ENCODE results near the gene DNAJC11.
"Not testable (repeated sequence)": the region's sequence is repeated elsewhere in the genome, so short reads cannot be mapped to it uniquely, and the experiment has no call there.

DNAJC11 gene

DNA sequence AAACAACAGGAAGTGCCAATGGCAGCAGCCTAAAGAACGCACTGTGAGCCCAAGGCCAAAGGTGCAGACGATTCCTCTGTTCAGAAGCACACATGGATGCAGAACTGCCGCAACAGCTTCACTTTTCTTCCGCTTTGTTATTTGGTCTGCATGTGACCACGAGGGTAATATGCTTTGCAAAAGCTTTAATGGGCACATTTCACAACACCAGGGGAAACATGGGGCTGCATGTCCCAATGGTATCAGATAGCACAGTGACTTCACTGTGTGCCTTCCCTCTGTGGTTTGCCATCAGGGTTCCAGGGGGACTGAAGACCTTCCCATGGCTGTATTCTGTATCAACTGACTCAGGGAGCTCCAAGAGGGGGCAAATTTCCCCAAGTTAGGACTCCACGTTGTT, 48.6 kb downstream of the DNAJC11 start:
- Histone ChIP-seq H3K79me2 (no peaks in the 10 kb centered on the region), H3K36me3 (ENCODE audit: control insufficient read depth, insufficient read depth, low read length) (no peaks in the 10 kb centered on the region), H2AFZ (no peak overlapping the region), H3K27me3 (ENCODE audit: control insufficient read depth, insufficient read depth, low read length) (no peaks in the 10 kb centered on the region), H3K4me1 (no peaks in the 10 kb centered on the region), H3K4me2 (ENCODE audit: low read length) (no peak overlapping the region), H3K27ac (no peak overlapping the region), H3K9me3 (ENCODE audit: control insufficient read depth, low read length) (no peaks in the 10 kb centered on the region), H3K9ac (no peak overlapping the region), H3K4me3 (ENCODE audit: low read depth, low read length) (no peak overlapping the region)
- TF ChIP-seq, protein P1, sequence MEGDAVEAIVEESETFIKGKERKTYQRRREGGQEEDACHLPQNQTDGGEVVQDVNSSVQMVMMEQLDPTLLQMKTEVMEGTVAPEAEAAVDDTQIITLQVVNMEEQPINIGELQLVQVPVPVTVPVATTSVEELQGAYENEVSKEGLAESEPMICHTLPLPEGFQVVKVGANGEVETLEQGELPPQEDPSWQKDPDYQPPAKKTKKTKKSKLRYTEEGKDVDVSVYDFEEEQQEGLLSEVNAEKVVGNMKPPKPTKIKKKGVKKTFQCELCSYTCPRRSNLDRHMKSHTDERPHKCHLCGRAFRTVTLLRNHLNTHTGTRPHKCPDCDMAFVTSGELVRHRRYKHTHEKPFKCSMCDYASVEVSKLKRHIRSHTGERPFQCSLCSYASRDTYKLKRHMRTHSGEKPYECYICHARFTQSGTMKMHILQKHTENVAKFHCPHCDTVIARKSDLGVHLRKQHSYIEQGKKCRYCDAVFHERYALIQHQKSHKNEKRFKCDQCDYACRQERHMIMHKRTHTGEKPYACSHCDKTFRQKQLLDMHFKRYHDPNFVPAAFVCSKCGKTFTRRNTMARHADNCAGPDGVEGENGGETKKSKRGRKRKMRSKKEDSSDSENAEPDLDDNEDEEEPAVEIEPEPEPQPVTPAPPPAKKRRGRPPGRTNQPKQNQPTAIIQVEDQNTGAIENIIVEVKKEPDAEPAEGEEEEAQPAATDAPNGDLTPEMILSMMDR (IDR thresholded peaks at IDR 0.05), result no peak

DNA sequence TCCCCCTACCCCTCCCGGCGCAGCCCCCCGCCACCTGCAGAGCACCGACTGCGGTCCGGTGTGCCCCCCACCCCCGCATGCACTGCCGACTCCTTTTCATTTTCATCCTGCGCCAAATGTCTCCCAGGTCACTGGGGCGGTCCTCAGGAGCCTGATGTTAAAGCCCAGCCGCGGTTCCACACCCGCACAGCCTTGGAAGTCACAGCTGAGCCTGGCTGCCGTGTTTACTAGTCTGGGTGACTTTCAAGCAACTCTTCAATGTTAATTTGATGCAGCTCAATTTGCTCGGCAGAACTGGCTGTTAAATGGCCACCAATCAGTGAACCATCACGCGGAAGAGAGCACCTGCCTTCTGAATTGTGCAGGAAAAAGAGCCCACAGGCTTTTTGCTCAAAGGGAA, 49.7 kb downstream of the DNAJC11 start:
- no peak overlapping the region for H3K4me2 ChIP-seq (ENCODE audit: low read length)
- H3K4me3 ChIP-seq (ENCODE audit: low read depth, low read length), result no peak overlapping the region
- H3K4me1 ChIP-seq, result no peaks in the 10 kb centered on the region
- no peaks in the 10 kb centered on the region for H3K36me3 ChIP-seq (ENCODE audit: control insufficient read depth, insufficient read depth, low read length)
- H3K27me3 ChIP-seq (ENCODE audit: control insufficient read depth, insufficient read depth, low read length), result no peaks in the 10 kb centered on the region
- no peak overlapping the region for H2AFZ ChIP-seq
- H3K27ac ChIP-seq, result no peak overlapping the region
- H3K9ac ChIP-seq, result no peak overlapping the region
- H3K9me3 ChIP-seq (ENCODE audit: control insufficient read depth, low read length), result no peaks in the 10 kb centered on the region
- TF ChIP-seq, protein P1 (IDR thresholded peaks at IDR 0.05), result no peak
- no peaks in the 10 kb centered on the region for H3K79me2 ChIP-seq

DNA sequence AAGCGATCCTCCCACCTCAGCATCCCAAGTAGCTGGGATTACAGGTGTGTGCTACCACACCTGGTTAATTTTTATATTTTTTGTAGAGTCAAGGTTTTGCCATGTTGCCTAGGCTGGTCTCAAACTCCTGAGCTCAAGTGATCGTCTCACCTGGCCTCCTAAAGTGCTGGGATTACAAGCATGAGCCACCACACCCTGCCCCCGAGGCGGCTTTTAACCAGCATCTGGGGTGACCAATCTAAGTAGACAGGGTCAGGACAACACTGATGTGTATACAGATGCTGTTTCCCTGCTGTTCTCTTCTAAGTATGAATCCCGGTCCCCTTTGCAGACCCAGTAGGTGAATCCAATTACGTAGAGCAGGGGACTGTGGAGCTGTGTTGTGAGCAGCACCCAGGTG, 53.1 kb downstream of the DNAJC11 start:
- Histone ChIP-seq H3K4me2 (ENCODE audit: low read length) (no peak overlapping the region), H3K9ac (no peak overlapping the region), H3K27me3 (ENCODE audit: control insufficient read depth, insufficient read depth, low read length) (no peaks in the 10 kb centered on the region), H3K79me2 (no peaks in the 10 kb centered on the region), H3K27ac (no peak overlapping the region), H3K4me3 (ENCODE audit: low read depth, low read length) (no peak overlapping the region), H3K9me3 (ENCODE audit: control insufficient read depth, low read length) (no peaks in the 10 kb centered on the region), H3K4me1 (no peaks in the 10 kb centered on the region), H2AFZ (no peak overlapping the region), H3K36me3 (ENCODE audit: control insufficient read depth, insufficient read depth, low read length) (no peaks in the 10 kb centered on the region)
- TF ChIP-seq, protein P1 (IDR thresholded peaks at IDR 0.05), result no peak

DNA sequence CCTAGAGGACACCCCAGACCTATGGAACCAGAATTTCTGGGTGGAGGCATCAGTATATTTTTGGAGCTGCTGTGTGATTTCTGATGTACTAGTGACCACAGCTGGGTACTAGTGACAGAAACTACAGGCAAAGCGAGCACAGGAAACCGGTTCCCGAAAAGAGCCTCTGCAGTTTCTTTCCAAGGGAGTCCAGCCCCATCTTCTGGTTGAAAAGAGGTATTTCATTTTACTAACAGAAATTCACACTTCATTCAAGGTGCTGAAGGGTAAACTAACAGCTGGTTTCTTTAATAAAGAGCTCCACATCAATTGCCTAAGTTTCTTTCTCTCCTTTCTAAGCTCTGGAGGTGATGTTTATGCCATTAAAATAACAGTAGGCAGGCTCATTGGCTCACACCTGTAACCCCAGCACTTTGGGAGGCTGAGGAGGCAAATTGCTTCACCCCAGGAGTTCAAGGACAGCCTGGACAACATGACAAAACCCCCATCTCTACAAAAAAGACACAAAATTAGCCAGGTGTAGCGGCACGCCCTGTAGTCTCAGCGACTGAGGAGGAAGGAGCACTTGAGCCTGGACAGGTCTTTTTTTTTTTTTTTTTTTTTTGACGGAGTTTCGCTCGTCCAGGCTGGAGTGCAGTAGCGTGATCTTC, 55.0 kb downstream of the DNAJC11 start:
- Histone ChIP-seq H3K27ac (no peak overlapping the region), H3K4me2 (ENCODE audit: low read length) (no peak overlapping the region), H3K4me3 (ENCODE audit: low read depth, low read length) (no peak overlapping the region), H2AFZ (no peak overlapping the region), H3K9ac (no peak overlapping the region), H3K4me1 (no peaks in the 10 kb centered on the region), H3K27me3 (ENCODE audit: control insufficient read depth, insufficient read depth, low read length) (no peaks in the 10 kb centered on the region), H3K79me2 (no peaks in the 10 kb centered on the region), H3K9me3 (ENCODE audit: control insufficient read depth, low read length) (no peaks in the 10 kb centered on the region), H3K36me3 (ENCODE audit: control insufficient read depth, insufficient read depth, low read length) (no peaks in the 10 kb centered on the region)
- TF ChIP-seq, protein P1 (IDR thresholded peaks at IDR 0.05), result peak; percentile 55

DNA sequence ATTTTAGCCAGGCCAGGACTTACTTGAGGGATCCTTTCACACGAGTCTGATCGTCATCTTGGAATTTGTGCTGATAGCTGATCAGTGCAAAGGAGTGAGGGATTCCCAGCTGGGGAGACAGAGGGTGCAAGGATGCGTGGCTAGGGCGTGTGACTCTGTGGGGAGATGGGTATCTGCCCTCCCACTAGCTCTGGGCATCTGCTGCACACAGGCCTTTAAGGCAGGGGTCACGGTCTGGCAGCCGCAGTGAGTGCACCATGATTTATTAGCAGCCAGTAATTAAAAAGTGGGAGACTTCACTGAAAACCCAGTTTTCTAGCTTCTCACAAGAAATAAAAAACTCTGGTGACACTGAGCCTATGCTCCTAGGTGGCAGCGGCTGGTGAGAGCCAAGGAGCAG, 56.6 kb downstream of the DNAJC11 start:
- Histone ChIP-seq H3K4me3 (ENCODE audit: low read depth, low read length) (no peak overlapping the region), H3K9me3 (ENCODE audit: control insufficient read depth, low read length) (no peaks in the 10 kb centered on the region), H3K4me2 (ENCODE audit: low read length) (no peak overlapping the region), H3K4me1 (no peaks in the 10 kb centered on the region), H3K27ac (no peak overlapping the region), H2AFZ (no peak overlapping the region), H3K27me3 (ENCODE audit: control insufficient read depth, insufficient read depth, low read length) (no peaks in the 10 kb centered on the region), H3K36me3 (ENCODE audit: control insufficient read depth, insufficient read depth, low read length) (no peaks in the 10 kb centered on the region), H3K79me2 (no peaks in the 10 kb centered on the region), H3K9ac (no peak overlapping the region)
- TF ChIP-seq, protein P1 (IDR thresholded peaks at IDR 0.05), result no peak

DNA sequence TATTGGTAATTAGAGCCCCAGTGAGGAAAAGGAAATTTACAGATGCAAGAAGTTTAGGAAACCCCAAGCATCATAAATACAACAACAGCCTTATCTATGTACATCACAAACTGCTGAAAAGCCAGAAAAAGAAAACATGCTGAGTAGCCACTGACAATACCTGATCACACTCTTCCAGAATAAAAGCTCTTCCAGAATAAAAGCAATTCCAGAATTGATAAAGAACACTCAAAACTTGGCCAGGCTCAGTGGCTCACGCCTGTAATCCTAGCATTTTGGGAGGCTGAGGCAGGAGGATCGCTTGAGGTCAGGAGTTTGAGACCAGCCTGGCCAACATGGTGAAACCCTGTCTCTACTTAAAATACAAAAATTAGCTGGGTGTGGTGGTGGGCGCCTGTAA, 60.7 kb downstream of the DNAJC11 start:
- H3K4me1 ChIP-seq; H3K27me3 ChIP-seq (ENCODE audit: control insufficient read depth, insufficient read depth, low read length); H3K27ac ChIP-seq; H3K9me3 ChIP-seq (ENCODE audit: control insufficient read depth, low read length); H3K79me2 ChIP-seq; H3K4me2 ChIP-seq (ENCODE audit: low read length); H3K4me3 ChIP-seq (ENCODE audit: low read depth, low read length); H3K9ac ChIP-seq; H3K36me3 ChIP-seq (ENCODE audit: control insufficient read depth, insufficient read depth, low read length); H2AFZ ChIP-seq: not testable (repeated sequence)
